ENCODE results near the gene BEND7. TPM values are rescaled to one million over a fixed set of nuclear protein-coding genes. Genes with fewer than 3 reads are reported as not detected.

The BEND7 gene
- total and polyA plus RNA-seq, 2 of the 8 experiments (the other 6 are each of a cell fraction or from before 2014, with no cell fraction given): 1.9 to 8.2 TPM

DNA sequence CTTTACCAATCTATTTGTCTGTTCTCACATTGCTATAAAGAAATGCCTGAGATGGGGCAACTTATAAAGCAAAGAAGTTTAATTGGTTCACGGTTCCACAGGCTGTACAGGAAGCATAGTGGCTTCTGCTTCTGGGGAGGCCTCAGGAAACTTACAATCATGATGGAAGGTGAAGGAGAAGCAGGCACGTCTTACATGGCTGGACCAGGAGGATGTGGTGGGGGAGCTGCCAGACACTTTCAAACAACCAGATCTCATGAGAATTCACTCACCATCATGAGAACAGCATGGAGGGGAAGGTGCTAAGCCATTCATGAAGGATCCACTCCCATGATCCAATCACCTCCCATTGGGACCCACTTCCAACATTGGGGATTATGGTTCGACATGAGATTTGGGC, 115.9 kb downstream of the BEND7 start:
- Histone ChIP-seq H3K36me3 (ENCODE audit: control insufficient read depth in 2 of 4, insufficient read depth in 4 of 4, low read length in 3 of 4) (no peaks in the 10 kb centered on the region), H3K14ac (ENCODE audit: insufficient read length) (no peak overlapping the region), H3K18ac (ENCODE audit: extremely low read depth, low read length) (no peak overlapping the region), H2BK20ac (ENCODE audit: low read length) (0 out of 2 replicates have a peak overlapping the region, but pooled peaks have one; percentile 5), H3K4ac (replicated peaks; ENCODE audit: insufficient read length, low read depth, low read length) (no peak overlapping the region), H2BK12ac (ENCODE audit: low read depth, low read length) (no peak overlapping the region), H2BK120ac (replicated peaks; ENCODE audit: low read depth, low read length) (no peak overlapping the region), H2AK5ac (ENCODE audit: low read depth, low read length) (no peak overlapping the region), H3K4me3 (ENCODE audit: extremely low read depth in 1 of 4, insufficient read depth in 2 of 4, low read depth in 3 of 4, low read length in 4 of 4) (no peak overlapping the region), H3K27ac (ENCODE audit: low read depth, low read length) (no peak overlapping the region), H3K23me2 (ENCODE audit: low read depth, low read length) (no peaks in the 10 kb centered on the region), H3K23ac (ENCODE audit: insufficient read length) (no peak overlapping the region), H2BK15ac (ENCODE audit: low read length) (no peak overlapping the region), H3K56ac (replicated peaks; ENCODE audit: insufficient read length, low read depth, low read length) (no peak overlapping the region), H2BK5ac (ENCODE audit: low read depth, low read length) (no peak overlapping the region), H3K4me2 (ENCODE audit: insufficient read depth in 1 of 2, low read depth in 2 of 2, low read length in 2 of 2) (no peak overlapping the region), H3K27me3 (replicated peaks in 1 of 4; ENCODE audit: control insufficient read depth in 3 of 4, extremely low read depth in 1 of 4, insufficient read depth in 3 of 4, low read length in 3 of 4) (no peaks in the 10 kb centered on the region; a peak in 1 of 7 replicates), H4K5ac (ENCODE audit: insufficient read length, low read depth, low read length) (no peak overlapping the region), H2AFZ (ENCODE audit: low read length) (no peak overlapping the region), H3K4me1 (replicated peaks in 1 of 4; ENCODE audit: control insufficient read depth in 3 of 4, insufficient read depth in 4 of 4, low read length in 3 of 4) (no peaks in the 10 kb centered on the region), H4K20me1 (replicated peaks in 1 of 2; ENCODE audit: control insufficient read depth in 1 of 2, insufficient read depth in 2 of 2, low read length in 2 of 2) (no peaks in the 10 kb centered on the region), H3K9me3 (ENCODE audit: insufficient read depth in 2 of 2, low read depth in 1 of 2, low read length in 1 of 2) (peaks cover 0 to 10% of the 10 kb centered on the region in 2 experiments; a peak in 2 of 4 replicates), H3K9ac (replicated peaks in 1 of 4; ENCODE audit: extremely low read depth in 1 of 4, low read depth in 3 of 4, low read length in 3 of 4) (no peak overlapping the region), H4K8ac (ENCODE audit: extremely low read depth, insufficient read depth, low read length) (no peak overlapping the region), H4K91ac (replicated peaks; ENCODE audit: insufficient read length, low read length) (no peak overlapping the region), H3K79me1 (ENCODE audit: low read depth, low read length) (no peaks in the 10 kb centered on the region), H3K79me2 (ENCODE audit: control insufficient read depth in 1 of 2, insufficient read depth in 2 of 2, low read length in 2 of 2) (no peaks in the 10 kb centered on the region)
- CTCF ChIA-PET (ENCODE audit: partially characterized antibody): interaction anchor here (0.9 to 14.8 kb wide), 7 partner anchors 19 to 124 kb away, joined by 3 to 132 read pairs (median 4); no protein-coding TSS in a partner anchor
- FAIRE-seq (no peak), DNase-seq (ENCODE audit: low read depth in 1 of 2, low spot score in 2 of 2) (no peak)
- no peak for TF ChIP-seq NRF1 (IDR thresholded peaks at IDR 0.05; ENCODE audit: low read depth, low read length)
- TF ChIP-seq CREB1 (IDR thresholded peaks at IDR 0.05): no peak
- TF ChIP-seq CEBPB (IDR thresholded peaks at IDR 0.05; ENCODE audit: low read depth, low read length): no peak
- no peak for TF ChIP-seq ZNF274 (IDR thresholded peaks at IDR 0.05; ENCODE audit: borderline replicate concordance, extremely low read depth, low read length)
- no peak for TF ChIP-seq FOSL1 (IDR thresholded peaks at IDR 0.05; ENCODE audit: insufficient read depth, low read depth, low read length)
- TF ChIP-seq, protein P1, sequence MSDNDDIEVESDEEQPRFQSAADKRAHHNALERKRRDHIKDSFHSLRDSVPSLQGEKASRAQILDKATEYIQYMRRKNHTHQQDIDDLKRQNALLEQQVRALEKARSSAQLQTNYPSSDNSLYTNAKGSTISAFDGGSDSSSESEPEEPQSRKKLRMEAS (IDR thresholded peaks at IDR 0.05): no peak
- TF ChIP-seq YY1 (IDR thresholded peaks at IDR 0.05; ENCODE audit: low read depth, low read length): no peak
- no peak for TF ChIP-seq JUN (IDR thresholded peaks at IDR 0.05; ENCODE audit: low read depth, low read length)
- TF ChIP-seq POLR2AphosphoS5 (IDR thresholded peaks at IDR 0.05; ENCODE audit: low read depth, low read length): no peak
- TF ChIP-seq BCL11A (IDR thresholded peaks at IDR 0.05; ENCODE audit: low read depth in 2 of 2, low read length in 2 of 2): no peak
- no peak for TF ChIP-seq PHF8 (conservative IDR thresholded peaks at IDR 0.05; ENCODE audit: low read depth, low read length)
- WGBS, 2 experiments (ENCODE audit: extremely low coverage in 1 of 2, insufficient coverage in 1 of 2, insufficient read length in 1 of 2, insufficient replicate concordance in 2 of 2, low coverage in 1 of 2, low lambda C conversion rate in 2 of 2, missing lambda C conversion rate in 1 of 2): 86% methylated on average over 3 of the region's 3 CpGs; no CpG with 5 or more reads in 1 of the 2 experiments
- POLR2A ChIA-PET (ENCODE audit: partially characterized antibody): no interaction called here
